ENCODE results near the gene CACNA1D.

The CACNA1D gene

DNA sequence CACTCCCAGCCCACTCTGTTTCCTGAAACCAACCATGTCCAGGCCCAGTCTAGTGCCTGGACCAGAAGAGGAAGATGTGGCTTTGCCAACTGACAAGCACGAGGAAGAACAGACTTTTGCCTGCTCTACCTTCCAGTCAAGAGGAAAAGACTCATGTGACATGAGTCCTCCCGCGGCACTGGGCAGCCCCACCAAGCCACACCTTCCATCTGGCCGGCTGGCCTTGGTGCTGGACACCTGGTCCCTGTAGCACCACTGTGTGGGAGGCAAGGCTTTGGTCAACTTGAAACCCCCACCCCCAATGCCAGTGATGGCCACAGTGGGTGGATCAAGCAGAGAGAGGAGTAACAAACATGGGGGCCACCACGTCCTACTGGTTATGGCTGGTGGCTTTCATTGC, 339.3 kb downstream of the CACNA1D start:
- no peak for DNase-seq

DNA sequence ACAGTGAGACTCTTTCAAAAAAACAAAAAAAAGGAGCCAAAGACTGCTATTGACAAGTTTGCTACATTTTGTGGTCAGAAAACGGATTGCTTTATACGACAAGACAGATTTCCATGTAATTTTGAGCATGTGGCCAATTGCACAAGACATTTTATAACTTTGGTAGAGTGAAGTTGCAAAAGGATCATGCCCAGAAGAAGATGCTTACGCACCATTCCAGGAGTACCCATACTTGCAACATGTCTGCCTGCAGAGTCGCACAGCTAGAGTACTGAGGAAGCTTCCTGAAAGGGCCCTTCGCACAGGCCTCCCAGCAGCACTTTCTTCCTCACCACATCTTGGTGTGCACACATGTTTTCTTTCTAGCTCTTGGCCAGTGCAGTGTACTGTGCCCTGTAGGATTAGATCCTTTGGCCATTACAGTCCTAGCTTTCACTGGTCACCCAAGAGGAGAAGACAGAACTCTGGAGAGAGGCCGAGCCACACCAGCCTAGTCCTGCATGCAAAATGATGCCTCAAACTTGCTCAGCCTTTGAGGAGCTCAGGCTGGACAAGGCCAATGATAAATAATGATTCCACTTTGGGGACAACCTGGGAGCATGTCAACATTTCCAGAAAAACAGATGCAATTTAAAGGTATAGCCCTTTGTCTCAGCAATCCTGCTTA, 340.2 kb downstream of the CACNA1D start:
- DNase-seq, result no peak

DNA sequence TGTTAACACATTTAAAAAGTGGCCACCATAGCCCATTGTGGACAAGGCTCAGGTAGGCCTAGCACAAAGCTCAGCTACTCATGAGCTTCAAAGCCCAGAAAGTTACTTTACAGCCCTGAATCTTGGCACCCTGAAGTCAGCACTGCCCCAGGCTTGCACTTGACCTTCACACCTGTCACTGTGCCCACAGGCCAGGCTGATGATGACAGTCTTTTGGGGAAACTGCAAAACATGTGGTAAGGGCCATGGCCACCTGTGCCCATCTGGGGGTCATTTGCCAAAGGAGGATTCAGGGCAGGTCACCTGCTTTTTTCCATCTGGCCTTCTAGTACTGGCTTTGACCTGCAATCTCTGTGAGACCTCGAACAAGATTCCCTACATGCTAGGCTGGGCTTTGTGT, 340.8 kb downstream of the CACNA1D start:
- no peak for DNase-seq

DNA sequence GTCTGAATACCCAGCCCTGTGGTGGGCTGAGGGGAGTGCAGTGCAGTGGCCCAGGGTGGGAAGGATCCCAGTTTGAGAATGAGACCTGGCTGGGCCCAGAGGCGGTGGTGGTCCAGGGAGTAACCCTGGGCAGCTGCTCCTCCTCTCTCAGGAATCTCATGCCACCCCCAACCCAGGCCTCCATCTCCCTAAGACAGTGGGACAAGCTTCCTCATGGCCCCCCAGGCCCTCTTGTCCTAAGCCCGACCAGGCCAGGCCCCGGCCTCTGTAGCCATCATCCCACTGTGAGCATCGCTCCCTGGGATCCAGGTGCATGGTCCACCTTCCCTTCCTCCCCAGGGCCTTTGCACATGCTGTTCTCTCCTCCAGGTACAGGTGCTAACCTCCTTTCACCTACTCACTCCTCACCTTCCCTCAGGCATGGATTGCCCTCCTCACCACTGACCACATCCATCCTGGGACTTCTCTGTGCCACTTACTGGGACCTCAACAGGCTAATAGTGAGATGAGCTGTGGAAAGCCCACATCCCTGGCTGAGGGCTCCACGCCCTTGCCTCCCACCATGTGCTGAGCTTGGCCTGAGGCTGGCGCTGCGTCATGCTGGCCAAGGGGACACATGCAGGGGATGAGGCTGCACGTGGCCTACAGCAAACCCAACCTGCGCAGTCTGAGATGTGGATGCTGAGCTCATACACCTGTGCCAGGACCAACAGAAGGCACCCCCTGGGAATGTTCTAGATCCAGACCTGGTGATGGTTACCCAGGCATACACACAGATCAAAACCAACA, 341.9 kb downstream of the CACNA1D start:
- DNase-seq, result no peak

DNA sequence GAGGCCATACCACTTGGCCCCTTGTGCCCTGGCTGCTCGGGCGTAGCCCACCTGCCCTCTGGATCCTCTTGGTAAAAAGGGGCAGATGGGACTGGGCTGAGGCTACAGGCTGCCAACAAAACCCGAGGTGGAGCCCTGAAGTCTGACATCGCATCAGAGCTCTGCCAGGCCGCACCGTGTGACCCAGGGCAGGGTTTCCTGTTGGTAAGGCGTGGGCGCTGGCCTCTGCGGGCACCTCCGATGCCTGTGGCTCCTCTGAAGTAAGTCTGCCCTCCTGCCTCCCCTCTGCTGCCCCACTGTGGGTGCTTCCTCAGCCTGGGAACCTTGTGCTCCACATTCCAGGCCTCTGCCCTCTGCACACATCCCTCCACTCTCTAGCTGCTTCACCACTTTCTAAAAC, 342.9 kb downstream of the CACNA1D start:
- DNase-seq, result no peak

DNA sequence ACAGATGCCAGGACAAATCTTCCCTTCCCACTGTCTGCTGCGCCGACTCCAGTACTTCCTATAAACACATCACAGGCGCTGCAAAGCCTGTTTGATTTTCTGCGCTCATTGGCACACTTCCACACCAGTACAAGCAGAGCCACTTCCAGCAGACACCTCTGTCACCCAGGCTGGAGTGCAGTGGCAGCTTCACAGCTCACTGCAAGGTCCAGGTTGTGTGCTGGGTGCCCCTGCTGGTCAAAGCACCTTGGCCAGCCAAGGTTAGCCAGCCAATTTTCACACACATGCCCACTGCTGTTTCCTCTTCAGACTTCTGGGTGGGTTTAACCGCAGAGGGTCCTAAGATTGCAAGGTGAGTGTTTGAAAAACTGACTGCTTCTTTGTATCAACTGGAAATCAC, 346.9 kb downstream of the CACNA1D start:
- DNase-seq, result no peak

DNA sequence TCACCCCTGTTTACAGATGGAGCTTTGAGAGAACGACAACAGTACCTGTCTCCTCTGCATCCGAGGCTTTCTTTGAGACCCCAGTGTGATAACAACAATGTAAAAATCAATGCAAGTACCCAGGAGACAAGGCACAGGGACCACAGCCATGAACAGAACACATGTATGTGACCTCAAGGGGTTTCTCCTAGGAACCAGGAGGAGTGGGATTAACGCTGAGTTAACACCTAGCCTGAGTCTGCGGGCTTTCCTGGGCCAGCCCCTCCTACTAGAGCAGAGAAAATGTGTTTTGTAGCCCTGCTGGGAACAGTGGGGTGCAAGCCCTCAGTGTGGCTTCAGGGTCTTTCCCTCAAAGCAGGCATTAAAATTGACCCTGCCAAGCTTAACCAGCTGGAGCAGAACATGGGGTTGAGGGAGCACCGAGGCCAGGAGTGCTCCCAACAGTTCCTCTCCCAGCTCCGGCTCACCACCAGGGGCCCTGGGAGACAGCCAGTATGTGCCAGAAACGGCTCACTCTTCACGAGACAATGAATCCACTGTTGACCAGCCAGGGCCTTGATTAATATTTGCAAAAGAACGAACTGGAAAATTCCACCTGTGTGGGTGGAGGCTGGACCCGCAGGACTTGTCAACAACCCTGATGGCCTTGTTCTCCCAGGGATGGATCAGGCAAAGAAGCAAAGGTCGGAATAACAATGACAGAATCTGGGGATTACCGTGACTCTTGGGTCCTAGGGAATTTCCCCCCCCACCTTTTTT, 348.2 kb downstream of the CACNA1D start:
- peak; percentile 51 for DNase-seq

DNA sequence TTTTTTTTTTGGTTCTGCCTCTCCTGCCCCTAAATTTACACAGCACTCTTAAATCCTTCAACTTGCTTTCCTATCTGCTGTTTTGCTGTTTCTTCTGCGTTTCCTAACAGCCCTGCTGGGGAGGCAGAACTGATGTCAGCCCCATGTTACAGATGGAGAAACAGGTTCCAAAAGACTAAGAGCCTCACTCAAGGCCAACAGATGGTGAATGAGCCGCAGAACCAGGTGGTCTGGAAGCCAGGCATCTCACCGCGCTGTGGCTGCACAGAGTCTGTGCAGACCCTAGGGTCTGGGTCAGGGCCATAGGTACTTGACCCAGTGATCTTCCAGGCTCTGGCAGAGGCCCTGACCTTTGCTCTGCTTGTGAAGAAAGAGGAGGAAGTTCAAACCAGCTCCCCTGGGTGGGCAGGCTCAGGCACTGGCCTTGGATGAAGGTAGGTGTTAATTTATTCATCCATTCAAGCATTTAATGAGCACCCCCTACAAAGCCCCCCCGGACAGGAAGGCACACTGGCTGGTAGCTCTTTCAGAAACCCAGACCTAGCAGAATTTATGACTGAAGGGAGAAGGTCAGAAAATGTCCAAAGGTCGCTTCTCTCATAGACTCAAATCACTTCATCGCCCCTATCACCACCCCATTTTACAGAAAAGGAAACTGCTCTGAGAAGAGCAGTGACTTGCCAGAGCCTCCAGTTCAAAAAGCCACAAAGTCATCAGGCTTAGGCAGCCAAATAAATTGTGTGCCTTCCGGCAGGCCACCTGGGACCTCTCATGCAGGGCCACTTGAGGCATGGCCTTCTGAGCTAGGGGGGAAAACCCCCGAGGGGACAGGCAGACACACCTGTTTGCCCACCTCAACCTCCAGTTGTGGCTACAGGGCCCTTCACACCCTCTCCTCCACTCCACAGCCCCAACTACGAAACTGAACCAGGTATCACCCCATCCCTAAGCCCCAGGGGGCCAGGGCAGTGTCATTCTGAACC, 349.1 kb downstream of the CACNA1D start:
- DNase-seq, result no peak

DNA sequence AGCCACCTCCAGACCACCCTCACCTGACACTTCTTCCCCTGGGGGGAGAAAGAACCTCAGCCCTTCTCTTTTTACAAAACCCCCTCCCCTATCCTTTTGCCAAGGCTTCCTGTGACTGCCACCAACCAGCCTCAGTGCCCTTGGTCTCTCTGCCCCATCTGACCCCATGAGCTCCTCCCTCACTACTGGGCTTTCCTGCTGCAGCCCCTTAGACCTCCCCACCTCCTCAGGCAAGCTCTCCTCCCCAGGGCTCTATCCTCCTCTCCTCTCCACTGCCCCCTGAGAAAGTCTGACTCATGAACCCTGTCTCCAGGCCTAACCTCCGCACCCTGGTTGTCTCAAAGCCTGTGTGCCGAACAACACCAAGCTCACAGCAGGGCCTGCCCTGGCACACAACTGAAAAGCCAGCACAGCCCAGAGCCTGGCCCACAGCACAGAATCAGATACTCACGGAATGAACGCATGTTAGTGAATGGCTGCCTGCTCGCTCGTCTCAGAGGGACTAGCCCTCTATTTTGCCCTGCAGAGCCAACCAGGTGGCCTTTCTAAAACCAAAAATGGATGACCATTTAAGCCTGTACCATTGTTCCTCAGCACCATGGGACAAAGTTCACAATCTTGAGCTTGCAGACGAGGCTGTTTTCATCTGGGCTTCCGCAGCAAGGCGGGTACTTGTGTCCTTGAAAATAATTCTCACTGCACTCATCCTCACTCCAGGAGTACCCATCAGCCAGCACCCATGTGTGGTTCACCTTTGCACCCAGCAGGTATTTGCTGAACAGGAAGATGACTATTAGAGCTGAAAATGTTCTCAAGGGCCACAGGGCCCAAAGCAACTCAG, 350.1 kb downstream of the CACNA1D start:
- DNase-seq, result no peak

DNA sequence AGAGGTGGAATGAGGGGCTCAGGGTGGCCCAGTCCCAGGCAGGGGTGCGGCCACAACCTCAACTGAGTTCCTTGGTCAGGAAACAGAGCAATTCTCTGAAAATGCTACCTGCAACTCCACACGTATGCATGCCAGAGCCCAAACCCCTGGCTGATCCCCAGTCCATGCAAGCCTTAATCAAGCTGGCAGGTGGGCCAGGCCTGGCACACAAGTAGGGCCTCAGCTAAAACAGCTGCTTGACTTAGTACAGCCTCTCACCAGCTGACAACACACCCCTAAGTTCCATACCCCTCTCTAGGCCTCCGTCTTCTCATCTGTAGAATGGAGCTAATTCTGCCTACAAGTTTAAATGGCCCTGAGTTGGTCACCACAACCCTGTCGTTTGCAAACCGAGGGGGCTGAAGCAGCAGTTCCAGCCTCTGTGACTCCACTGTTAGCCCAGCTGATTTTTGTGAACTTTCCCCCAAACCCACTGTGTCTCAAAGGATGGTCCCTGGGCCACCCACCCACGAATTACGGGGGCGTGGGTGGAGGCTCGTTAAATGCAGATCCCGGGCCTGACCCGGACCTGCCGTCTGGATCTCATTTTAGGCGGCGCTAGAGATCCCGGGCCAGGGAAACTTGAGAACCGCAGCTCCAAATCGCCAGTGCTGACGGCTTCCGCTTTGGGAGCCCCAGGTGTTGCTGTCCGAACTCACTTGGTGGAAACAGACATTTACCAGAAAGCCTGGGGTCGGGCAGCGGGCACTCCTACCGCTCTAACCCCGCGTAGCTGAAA, 350.9 kb downstream of the CACNA1D start:
- DNase-seq, result no peak

DNA sequence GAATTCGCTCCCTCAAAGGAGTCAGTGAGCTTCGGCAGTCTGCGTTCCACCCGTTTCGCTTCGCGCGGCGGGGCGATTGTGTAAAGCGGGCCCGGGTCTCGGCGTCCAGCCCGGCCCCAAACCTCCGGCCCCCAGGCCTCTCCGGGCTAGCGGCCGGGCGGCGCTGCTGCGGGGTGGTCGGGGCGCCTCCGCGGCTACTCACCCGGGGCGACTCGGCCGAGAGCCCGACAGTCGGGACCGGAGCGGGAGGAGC, 351.4 kb downstream of the CACNA1D start:
- DNase-seq, result no peak

DNA sequence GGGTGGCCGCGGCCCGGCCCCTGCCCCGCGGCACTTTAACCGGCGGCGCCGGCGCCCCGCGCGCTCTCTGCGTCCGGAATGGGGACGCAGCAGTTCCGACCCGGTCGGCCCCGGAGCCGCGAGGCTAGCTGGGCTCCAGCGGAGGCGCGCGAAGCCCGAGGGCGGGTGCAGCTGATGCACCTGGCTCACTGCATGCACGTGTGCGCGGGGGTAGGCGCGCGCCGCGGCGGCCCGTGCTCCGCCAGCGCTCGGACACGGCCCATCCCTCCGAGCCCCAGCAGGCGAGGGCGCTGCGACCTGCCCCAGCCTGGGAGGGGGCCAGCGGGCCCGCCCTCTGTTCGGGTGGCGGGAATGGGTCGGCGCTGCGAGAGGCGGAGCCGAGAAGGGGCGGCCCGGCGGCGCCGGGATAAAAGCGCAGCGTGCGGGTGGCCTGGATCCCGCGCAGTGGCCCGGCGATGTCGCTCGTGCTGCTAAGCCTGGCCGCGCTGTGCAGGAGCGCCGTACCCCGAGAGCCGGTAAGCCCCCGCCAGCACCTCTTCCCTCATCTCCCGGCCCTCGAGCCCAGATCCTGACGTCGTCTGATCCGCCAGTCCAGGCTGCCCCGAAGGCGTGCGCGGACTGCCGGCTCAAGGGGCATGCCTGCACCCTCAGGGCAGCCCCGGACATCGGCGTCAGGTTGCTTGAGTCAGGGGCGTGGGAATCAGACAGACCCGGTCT, 351.9 kb downstream of the CACNA1D start, which contains the start of the genes CHDH and IL17RB:
CHDH (minus strand) TSS at position 286 of the 717 bp plus-strand sequence. CDS start 22,411 bp downstream, outside the sequence.
IL17RB (plus strand) TSS at position 435 of the 717 bp plus-strand sequence; CDS start at position 456, 21 bp downstream.
- no peak for DNase-seq

DNA sequence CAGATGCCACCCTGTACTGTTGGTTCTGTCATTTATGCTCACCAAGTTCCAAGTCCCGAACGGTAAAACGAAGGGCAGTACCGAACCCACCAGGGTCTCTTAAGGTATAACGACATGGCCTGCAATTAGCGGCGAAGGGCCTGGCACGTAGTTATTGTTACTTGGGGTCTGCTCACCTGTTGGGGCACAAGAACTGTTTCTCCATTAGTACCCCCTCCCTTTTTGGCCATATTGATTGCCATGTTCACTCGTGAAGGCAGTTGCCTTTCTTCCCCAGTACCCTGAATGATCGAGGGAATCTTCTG, 352.4 kb downstream of the CACNA1D start:
- no peak for DNase-seq

DNA sequence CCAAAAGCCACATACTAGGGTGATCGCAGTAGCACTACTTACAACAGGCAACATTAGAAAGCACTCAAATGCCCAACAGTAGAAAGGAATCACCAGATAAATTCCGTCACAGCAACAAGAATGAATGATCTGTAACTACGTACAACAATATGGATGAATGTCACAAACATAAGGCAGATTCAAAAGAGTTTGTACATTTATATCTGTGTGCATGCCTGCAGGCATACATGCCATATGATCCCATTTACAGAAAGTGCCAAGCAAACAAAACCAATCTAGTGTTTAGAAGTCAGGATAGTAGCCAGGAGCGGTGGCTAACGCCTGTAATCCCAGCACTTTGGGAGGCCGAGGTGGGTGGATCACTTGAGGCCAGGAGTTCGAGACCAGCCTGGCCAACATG, 355.5 kb downstream of the CACNA1D start:
- DNase-seq, result no peak

DNA sequence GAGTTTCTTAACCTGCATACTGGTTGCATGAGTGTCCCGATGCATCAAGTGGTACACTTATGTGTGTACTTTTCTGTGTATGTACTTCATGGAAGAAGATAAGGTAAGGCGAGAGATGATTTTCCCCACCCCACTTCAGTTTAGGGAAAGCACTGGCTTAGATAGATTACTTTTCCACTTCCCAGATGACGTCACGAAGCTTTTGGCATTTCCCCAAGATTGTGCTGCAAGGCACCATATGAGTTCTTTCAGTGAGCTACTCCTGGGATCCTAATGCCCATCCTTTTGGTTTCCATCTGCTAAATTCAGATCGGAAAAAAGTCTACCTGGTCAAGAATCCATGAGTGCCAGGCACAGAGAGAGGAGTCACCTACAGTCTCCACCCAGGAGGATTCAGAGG, 356.5 kb downstream of the CACNA1D start:
- no peak for DNase-seq

DNA sequence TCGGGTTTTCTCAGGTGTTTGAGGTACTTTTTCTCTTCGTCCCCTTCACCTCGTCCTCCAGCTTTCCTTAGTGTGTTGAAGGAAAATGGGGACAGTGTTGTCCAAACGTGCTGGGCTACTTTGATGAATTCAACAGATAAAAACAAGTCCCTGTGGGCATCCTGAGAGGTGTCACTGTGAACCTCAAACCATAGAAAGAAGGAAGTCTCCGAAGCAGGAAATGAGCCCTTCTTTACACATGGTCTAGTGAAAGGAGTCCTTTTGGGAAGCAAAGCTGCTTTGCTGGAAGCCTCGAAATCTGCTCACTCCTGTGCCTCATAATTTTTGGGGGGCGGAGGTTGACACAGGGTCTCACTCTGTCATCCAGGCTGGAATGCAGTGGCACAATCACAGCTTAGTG, 362.6 kb downstream of the CACNA1D start:
- no peak for DNase-seq

DNA sequence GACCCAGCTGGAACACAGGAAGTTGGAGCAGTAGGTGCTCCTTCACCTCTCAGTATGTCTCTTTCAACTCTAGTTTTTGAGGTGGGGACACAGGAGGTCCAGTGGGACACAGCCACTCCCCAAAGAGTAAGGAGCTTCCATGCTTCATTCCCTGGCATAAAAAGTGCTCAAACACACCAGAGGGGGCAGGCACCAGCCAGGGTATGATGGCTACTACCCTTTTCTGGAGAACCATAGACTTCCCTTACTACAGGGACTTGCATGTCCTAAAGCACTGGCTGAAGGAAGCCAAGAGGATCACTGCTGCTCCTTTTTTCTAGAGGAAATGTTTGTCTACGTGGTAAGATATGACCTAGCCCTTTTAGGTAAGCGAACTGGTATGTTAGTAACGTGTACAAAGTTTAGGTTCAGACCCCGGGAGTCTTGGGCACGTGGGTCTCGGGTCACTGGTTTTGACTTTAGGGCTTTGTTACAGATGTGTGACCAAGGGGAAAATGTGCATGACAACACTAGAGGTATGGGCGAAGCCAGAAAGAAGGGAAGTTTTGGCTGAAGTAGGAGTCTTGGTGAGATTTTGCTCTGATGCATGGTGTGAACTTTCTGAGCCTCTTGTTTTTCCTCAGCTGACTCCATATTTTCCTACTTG, 363.8 kb downstream of the CACNA1D start:
- no peak for DNase-seq

DNA sequence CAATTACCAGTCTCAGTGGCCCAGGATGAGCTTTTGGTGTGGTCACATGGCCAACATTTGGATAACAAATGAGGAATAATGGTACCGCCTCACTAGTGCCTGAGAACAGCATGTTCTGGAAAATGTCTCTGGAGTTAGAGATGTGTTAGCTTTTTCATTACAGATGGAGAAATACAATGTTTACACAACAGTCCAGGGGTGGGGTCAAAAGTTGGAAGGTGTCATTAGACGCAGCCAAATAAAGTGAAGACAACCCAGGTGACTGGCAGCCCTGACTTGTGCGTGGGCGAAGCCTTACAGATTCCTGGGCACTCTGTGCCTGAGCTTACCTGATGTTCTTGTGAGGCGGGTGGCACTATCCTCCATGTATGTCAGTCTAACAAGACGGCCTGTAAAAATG, 364.8 kb downstream of the CACNA1D start:
- no peak for DNase-seq

DNA sequence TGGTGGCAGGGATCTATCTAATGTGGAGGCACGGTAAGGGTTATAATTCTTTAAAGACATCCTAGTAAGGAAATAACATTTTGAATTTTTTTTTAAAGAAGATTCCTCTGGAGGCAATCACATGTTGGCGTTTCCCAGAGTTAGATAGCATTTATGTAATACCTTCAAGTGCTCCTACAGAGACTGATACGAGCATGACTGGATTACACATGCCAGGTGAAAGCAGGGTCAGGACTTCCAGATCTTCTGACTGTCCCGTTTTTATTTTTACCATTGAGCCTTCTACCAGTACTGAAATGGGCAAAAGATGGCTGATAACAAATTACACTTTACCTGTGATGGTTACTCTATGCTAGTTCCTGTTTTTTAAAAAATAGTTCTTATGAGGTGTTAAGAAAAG, 365.8 kb downstream of the CACNA1D start:
- DNase-seq, result no peak

DNA sequence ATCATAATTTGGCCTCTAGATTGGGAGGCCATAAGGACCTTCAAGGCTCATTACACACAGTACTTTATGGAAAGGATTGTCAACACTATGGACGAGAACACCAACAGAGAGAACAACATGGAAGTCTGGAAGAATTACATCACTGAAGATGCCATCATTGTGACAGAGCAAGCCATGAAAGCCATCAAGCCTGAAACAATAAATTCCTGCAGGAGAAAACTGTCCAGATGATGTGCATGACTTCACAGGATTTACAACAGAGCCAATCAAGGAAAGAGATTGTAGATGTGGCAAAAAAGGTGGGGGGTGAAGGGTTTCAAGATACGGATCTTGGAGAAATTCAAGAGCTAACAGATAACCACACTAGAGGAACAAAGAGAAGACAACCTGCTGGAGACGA, 367.8 kb downstream of the CACNA1D start:
- DNase-seq, result no peak
